HCT116 (cell line): ENCODE data around the gene PPP1R14B.

Source experiments
- ATF3 ChIP-seq: IDR thresholded peaks from 2 replicates; pipeline ENCODE4 v1.6.1; 2012
- CTCF ChIP-seq, 3 experiments: fragments of 200-600 bp in 1 of 3; sonication (generic) in 1 of 3; IDR thresholded peaks in 2 of 3; conservative IDR thresholded peaks in 1 of 3; 2 replicates each; pipeline ENCODE4 v1.5.1; 2012 to 2017; ENCODE audit warnings: low read depth in 2 of 3, low read length in 2 of 3, antibody characterized with exemption in 1 of 3, borderline replicate concordance in 1 of 3, control low read depth in 1 of 3, mild to moderate bottlenecking in 1 of 3, mixed read lengths in 1 of 3, mixed run types in 1 of 3, moderate library complexity in 1 of 3; ENCODE audit not compliant: insufficient read depth in 1 of 3
- MAX ChIP-seq: IDR thresholded peaks from 2 replicates; pipeline ENCODE4 v1.6.1; 2012
- POLR2A ChIP-seq: IDR thresholded peaks from 2 replicates; pipeline ENCODE4 v1.7.0; 2011; ENCODE audit warnings: borderline replicate concordance; ENCODE audit not compliant: insufficient read depth, insufficient read length; ENCODE audit errors: extremely low read depth

- TF ChIP-seq POLR2A, result peak; percentile 44
- TF ChIP-seq CTCF (IDR thresholded peaks at IDR 0.05 in 2 of 3, conservative IDR thresholded peaks at IDR 0.05 in 1 of 3; ENCODE audit: borderline replicate concordance in 1 of 3, insufficient read depth in 1 of 3, low read depth in 2 of 3, low read length in 2 of 3), result peak in 2 of 3 experiments; percentile 30 to 49; a peak in 4 of 6 replicates
- TF ChIP-seq MAX, result no peak
- TF ChIP-seq ATF3, result no peak
These were observed 5.5 kb upstream of the PPP1R14B start for GRCh38 chr11:64252003-64252872.
